ENCODE data around the gene MICAL3.

The MICAL3 gene

GRCh38 chr22:17802822-17803221 lies 221.5 kb downstream of the MICAL3 start:
- H3K4me1 ChIP-seq (ENCODE audit: control insufficient read depth, insufficient read depth, low read length), result no peaks in the 10 kb centered on the region
- H3K9me3 ChIP-seq (ENCODE audit: control insufficient read depth, low read length), result no peaks in the 10 kb centered on the region
- 87 to 90% methylated on average over 2 of the region's 2 CpGs for WGBS, 2 experiments
- H3K4me3 ChIP-seq (ENCODE audit: insufficient read depth, low read depth, low read length), result no peak overlapping the region
- H3K36me3 ChIP-seq (ENCODE audit: control insufficient read depth, insufficient read depth, low read length), result no peaks in the 10 kb centered on the region
- no peak overlapping the region for H3K27ac ChIP-seq (ENCODE audit: insufficient read depth, low read depth, low read length, poor library complexity, severe bottlenecking)
- no peaks in the 10 kb centered on the region for H3K27me3 ChIP-seq (ENCODE audit: control insufficient read depth, insufficient read depth, low read length, poor library complexity, severe bottlenecking)

GRCh38 chr22:17802411-17802810 lies 221.9 kb downstream of the MICAL3 start:
- no peaks in the 10 kb centered on the region for H3K36me3 ChIP-seq (ENCODE audit: control insufficient read depth, insufficient read depth, low read length)
- no peaks in the 10 kb centered on the region for H3K4me1 ChIP-seq (ENCODE audit: control insufficient read depth, insufficient read depth, low read length)
- no peaks in the 10 kb centered on the region for H3K9me3 ChIP-seq (ENCODE audit: control insufficient read depth, low read length)
- H3K27me3 ChIP-seq (ENCODE audit: control insufficient read depth, insufficient read depth, low read length, poor library complexity, severe bottlenecking), result no peaks in the 10 kb centered on the region
- H3K4me3 ChIP-seq (ENCODE audit: insufficient read depth, low read depth, low read length), result no peak overlapping the region
- H3K27ac ChIP-seq (ENCODE audit: insufficient read depth, low read depth, low read length, poor library complexity, severe bottlenecking), result no peak overlapping the region
- WGBS, 2 experiments, result 91 to 94% methylated on average over 10 of the region's 10 CpGs

GRCh38 chr22:17797721-17798559 lies 226.4 kb downstream of the MICAL3 start:
- Histone ChIP-seq H3K27me3 (ENCODE audit: control insufficient read depth, insufficient read depth, low read length, poor library complexity, severe bottlenecking) (no peaks in the 10 kb centered on the region), H3K36me3 (ENCODE audit: control insufficient read depth, insufficient read depth, low read length) (no peaks in the 10 kb centered on the region), H3K4me3 (ENCODE audit: insufficient read depth, low read depth, low read length) (no peak overlapping the region), H3K9me3 (ENCODE audit: control insufficient read depth, low read length) (no peaks in the 10 kb centered on the region), H3K27ac (ENCODE audit: insufficient read depth, low read depth, low read length, poor library complexity, severe bottlenecking) (no peak overlapping the region), H3K4me1 (ENCODE audit: control insufficient read depth, insufficient read depth, low read length) (no peaks in the 10 kb centered on the region)
- 95% methylated on average over 23 of the region's 23 CpGs for WGBS, 2 experiments

- 94% methylated on average over 5 of the region's 5 CpGs for WGBS, 2 experiments
- H3K36me3 ChIP-seq (ENCODE audit: control insufficient read depth, insufficient read depth, low read length), result no peaks in the 10 kb centered on the region
- H3K27ac ChIP-seq (ENCODE audit: insufficient read depth, low read depth, low read length, poor library complexity, severe bottlenecking), result no peak overlapping the region
- H3K9me3 ChIP-seq (ENCODE audit: control insufficient read depth, low read length), result no peaks in the 10 kb centered on the region
- no peak overlapping the region for H3K4me3 ChIP-seq (ENCODE audit: insufficient read depth, low read depth, low read length)
- H3K4me1 ChIP-seq (ENCODE audit: control insufficient read depth, insufficient read depth, low read length), result no peaks in the 10 kb centered on the region
- H3K27me3 ChIP-seq (ENCODE audit: control insufficient read depth, insufficient read depth, low read length, poor library complexity, severe bottlenecking), result no peaks in the 10 kb centered on the region
These were observed 227.7 kb downstream of the MICAL3 start for GRCh38 chr22:17796695-17797094.

- no peak overlapping the region for H3K27ac ChIP-seq (ENCODE audit: insufficient read depth, low read depth, low read length, poor library complexity, severe bottlenecking)
- H3K36me3 ChIP-seq (ENCODE audit: control insufficient read depth, insufficient read depth, low read length), result no peaks in the 10 kb centered on the region
- no peak overlapping the region for H3K4me3 ChIP-seq (ENCODE audit: insufficient read depth, low read depth, low read length)
- WGBS, 2 experiments, result 90 to 93% methylated on average over 31 to 32 of the region's 32 CpGs
- no peaks in the 10 kb centered on the region for H3K4me1 ChIP-seq (ENCODE audit: control insufficient read depth, insufficient read depth, low read length)
- H3K27me3 ChIP-seq (ENCODE audit: control insufficient read depth, insufficient read depth, low read length, poor library complexity, severe bottlenecking), result no peaks in the 10 kb centered on the region
- no peaks in the 10 kb centered on the region for H3K9me3 ChIP-seq (ENCODE audit: control insufficient read depth, low read length)
These were observed 228.5 kb downstream of the MICAL3 start for GRCh38 chr22:17795661-17796548.

GRCh38 chr22:17794726-17795542 lies 229.4 kb downstream of the MICAL3 start:
- Histone ChIP-seq H3K9me3 (ENCODE audit: control insufficient read depth, low read length) (no peaks in the 10 kb centered on the region), H3K27me3 (ENCODE audit: control insufficient read depth, insufficient read depth, low read length, poor library complexity, severe bottlenecking) (no peaks in the 10 kb centered on the region), H3K4me3 (ENCODE audit: insufficient read depth, low read depth, low read length) (no peak overlapping the region), H3K27ac (ENCODE audit: insufficient read depth, low read depth, low read length, poor library complexity, severe bottlenecking) (no peak overlapping the region), H3K4me1 (ENCODE audit: control insufficient read depth, insufficient read depth, low read length) (no peaks in the 10 kb centered on the region), H3K36me3 (ENCODE audit: control insufficient read depth, insufficient read depth, low read length) (no peaks in the 10 kb centered on the region)
- WGBS, 2 experiments, result 93 to 95% methylated on average over 25 of the region's 25 CpGs

- Histone ChIP-seq H3K9me3 (ENCODE audit: control insufficient read depth, low read length) (no peaks in the 10 kb centered on the region), H3K4me1 (ENCODE audit: control insufficient read depth, insufficient read depth, low read length) (no peaks in the 10 kb centered on the region), H3K27ac (ENCODE audit: insufficient read depth, low read depth, low read length, poor library complexity, severe bottlenecking) (no peak overlapping the region), H3K27me3 (ENCODE audit: control insufficient read depth, insufficient read depth, low read length, poor library complexity, severe bottlenecking) (no peaks in the 10 kb centered on the region), H3K36me3 (ENCODE audit: control insufficient read depth, insufficient read depth, low read length) (peaks cover 3% of the 10 kb centered on the region), H3K4me3 (ENCODE audit: insufficient read depth, low read depth, low read length) (no peak overlapping the region)
- WGBS, 2 experiments, result 96% methylated on average over 29 of the region's 29 CpGs
These were observed 231.4 kb downstream of the MICAL3 start for GRCh38 chr22:17792854-17793434.

- Histone ChIP-seq H3K27me3 (ENCODE audit: control insufficient read depth, insufficient read depth, low read length, poor library complexity, severe bottlenecking) (no peaks in the 10 kb centered on the region), H3K4me3 (ENCODE audit: insufficient read depth, low read depth, low read length) (no peak overlapping the region), H3K4me1 (ENCODE audit: control insufficient read depth, insufficient read depth, low read length) (peaks cover under 1% of the 10 kb centered on the region), H3K27ac (ENCODE audit: insufficient read depth, low read depth, low read length, poor library complexity, severe bottlenecking) (no peak overlapping the region), H3K36me3 (ENCODE audit: control insufficient read depth, insufficient read depth, low read length) (peaks cover 3% of the 10 kb centered on the region), H3K9me3 (ENCODE audit: control insufficient read depth, low read length) (no peaks in the 10 kb centered on the region)
- WGBS, 2 experiments, result 70 to 75% methylated on average over 5 of the region's 5 CpGs
These were observed 232.1 kb downstream of the MICAL3 start for GRCh38 chr22:17792299-17792698.

GRCh38 chr22:17791196-17791595 lies 233.2 kb downstream of the MICAL3 start:
- 93 to 94% methylated on average over 21 of the region's 21 CpGs for WGBS, 2 experiments
- no peaks in the 10 kb centered on the region for H3K27me3 ChIP-seq (ENCODE audit: control insufficient read depth, insufficient read depth, low read length, poor library complexity, severe bottlenecking)
- H3K4me3 ChIP-seq (ENCODE audit: insufficient read depth, low read depth, low read length), result no peak overlapping the region
- H3K4me1 ChIP-seq (ENCODE audit: control insufficient read depth, insufficient read depth, low read length), result peaks cover 10% of the 10 kb centered on the region
- H3K9me3 ChIP-seq (ENCODE audit: control insufficient read depth, low read length), result no peaks in the 10 kb centered on the region
- H3K27ac ChIP-seq (ENCODE audit: insufficient read depth, low read depth, low read length, poor library complexity, severe bottlenecking), result no peak overlapping the region
- H3K36me3 ChIP-seq (ENCODE audit: control insufficient read depth, insufficient read depth, low read length), result peaks cover 3% of the 10 kb centered on the region
